Peyer's patch (tissue), 4 donors: ENCODE results near the gene CD8A. TPM values are rescaled to one million over a fixed set of nuclear protein-coding genes. Genes with fewer than 3 reads are reported as not detected.
A peak's percentile ranks its signal among the peaks of the same experiment; 100 is the strongest.

Source experiments
- DNase-seq, 3 donors: peaks; one replicate each; pipeline ENCODE4 v3.0.0-alpha.2; 2017 to 2019
- H3K27ac ChIP-seq, 4 donors: fragments of 200-600 bp; sonication (generic); one replicate each; pipeline ENCODE4 v1.5.1; 2016 to 2019
- H3K27me3 ChIP-seq, 2 donors: fragments of 200-600 bp; sonication (generic); one replicate each; pipeline ENCODE4 v1.5.1; 2019
- H3K36me3 ChIP-seq, 3 donors: fragments of 200-600 bp; sonication (generic); one replicate each; pipeline ENCODE4 v1.5.1; 2016 to 2019
- H3K4me1 ChIP-seq, 4 donors: fragments of 200-600 bp; sonication (generic); one replicate each; pipeline ENCODE4 v1.5.1; 2016 to 2019
- H3K4me3 ChIP-seq, 4 donors: fragments of 200-600 bp; sonication (generic); 1 replicate in 3 of 4; 2 replicates in 1 of 4; pipeline ENCODE4 v1.5.1; 2016 to 2019; ENCODE audit warnings: mild to moderate bottlenecking in 1 of 4
- H3K9me3 ChIP-seq, 4 donors: fragments of 200-600 bp; sonication (generic); one replicate each; pipeline ENCODE4 v1.5.1; 2016 to 2019; ENCODE audit warnings: mild to moderate bottlenecking in 1 of 4
- CTCF ChIP-seq, 6 experiments: fragments of 450-650 bp in 4 of 6; fragments of 200-600 bp in 2 of 6; sonication (generic) in 1 of 6; IDR thresholded peaks; one replicate each; pipeline ENCODE4 v1.5.1; 2017 to 2019; ENCODE audit warnings: antibody characterized with exemption in 6 of 6, mild to moderate bottlenecking in 3 of 6, moderate library complexity in 1 of 6
- POLR2A ChIP-seq, 2 donors: fragments of 450-650 bp; IDR thresholded peaks; one replicate each; pipeline ENCODE4 v1.5.1; 2017; ENCODE audit warnings: antibody characterized with exemption in 2 of 2, mild to moderate bottlenecking in 2 of 2, moderate library complexity in 2 of 2
- total RNA-seq, 4 donors: library from RNA; depleted of rRNA; stranded (reverse); fragments of >200 nt; gene quantifications; one replicate each; pipeline ENCODE4 v1.1.0, GENCODE V29; 2016

Gene CD8A
- total RNA-seq, 4 donors from 2014 or later = 3.4 to 8.9 (median 4.8) TPM

- Histone ChIP-seq H3K4me1 (peaks cover 0 to 9% (median 0%) of the 10 kb centered on the region in 4 donors), H3K9me3 (no peaks in the 10 kb centered on the region), H3K27me3 (no peaks in the 10 kb centered on the region), H3K4me3 (no peak overlapping the region), H3K27ac (peak overlapping the region in 1 of 4 donors; percentile 53), H3K36me3 (no peaks in the 10 kb centered on the region)
- no peak for DNase-seq
- TF ChIP-seq CTCF (IDR thresholded peaks at IDR 0.05) (no peak), POLR2A (IDR thresholded peaks at IDR 0.05) (no peak)
Measured at GRCh38 chr2:86815611-86816010, 24.9 kb upstream of the CD8A start.

GRCh38 chr2:86809481-86810121, 18.9 kb upstream of the CD8A start:
- H3K27me3 ChIP-seq = peaks cover 0 to 11% of the 10 kb centered on the region in 2 donors
- H3K9me3 ChIP-seq = no peaks in the 10 kb centered on the region
- H3K36me3 ChIP-seq = no peaks in the 10 kb centered on the region
- peaks cover 0 to 19% (median 2%) of the 10 kb centered on the region in 4 donors for H3K4me1 ChIP-seq
- DNase-seq = no peak
- TF ChIP-seq POLR2A (IDR thresholded peaks at IDR 0.05) (no peak), CTCF (IDR thresholded peaks at IDR 0.05) (no peak)
- peak overlapping the region; percentile 6 to 55 (median 24) for H3K4me3 ChIP-seq
- peak overlapping the region in 3 of 4 donors; percentile 25 to 40 (median 29) for H3K27ac ChIP-seq

DNA sequence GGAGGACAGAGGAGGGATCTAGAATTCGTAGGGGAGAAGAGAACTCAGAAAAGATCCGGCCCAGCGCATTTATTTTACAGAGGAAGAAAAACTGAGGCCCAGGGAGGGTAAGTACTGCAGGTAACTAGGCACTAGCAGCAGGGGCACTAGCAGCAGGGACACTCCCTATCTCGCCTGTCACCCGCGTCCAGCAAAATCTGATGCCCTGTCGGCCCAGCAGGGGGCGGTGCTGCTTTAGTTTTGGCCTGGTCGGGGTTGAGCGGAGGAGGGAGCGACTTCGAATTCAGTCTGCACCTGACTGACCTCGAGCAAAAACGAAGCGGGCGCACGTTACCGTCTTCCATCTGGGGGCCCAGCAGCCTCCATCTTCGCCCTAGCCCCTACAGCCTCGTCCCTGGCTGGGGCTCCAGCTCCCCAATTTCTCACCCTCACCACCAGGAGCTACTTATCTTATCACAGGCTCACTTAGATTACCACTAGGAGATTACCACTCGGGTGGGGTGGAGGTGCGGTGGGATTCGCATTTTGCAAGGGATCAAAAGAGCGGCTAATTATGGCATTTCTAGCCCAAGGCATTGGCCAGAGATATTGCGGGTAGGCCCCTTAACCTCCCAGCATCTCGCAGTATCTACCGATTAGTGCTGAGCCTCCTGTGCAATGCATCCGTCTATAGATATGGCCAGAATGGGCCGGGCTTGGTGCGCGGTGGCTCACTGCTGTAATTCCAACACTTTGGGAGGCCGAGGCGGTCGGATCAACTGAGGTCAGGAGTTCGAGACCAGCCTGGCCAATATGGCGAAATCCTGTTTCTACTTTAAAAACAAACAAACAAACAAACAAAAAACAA, 17.8 kb upstream of the CD8A start:
- peak overlapping the region; percentile 26 to 53 (median 39) for H3K27ac ChIP-seq
- H3K27me3 ChIP-seq = peaks cover 0 to 11% of the 10 kb centered on the region in 2 donors
- no peaks in the 10 kb centered on the region for H3K36me3 ChIP-seq
- DNase-seq = peak; percentile 81 to 97 (median 94)
- H3K4me3 ChIP-seq = peak overlapping the region; percentile 25 to 65 (median 48)
- TF ChIP-seq POLR2A (IDR thresholded peaks at IDR 0.05) (no peak), CTCF (IDR thresholded peaks at IDR 0.05) (peak; percentile 74 to 98 (median 92))
- no peaks in the 10 kb centered on the region for H3K9me3 ChIP-seq
- peaks cover 0 to 19% (median 2%) of the 10 kb centered on the region in 4 donors for H3K4me1 ChIP-seq

DNA sequence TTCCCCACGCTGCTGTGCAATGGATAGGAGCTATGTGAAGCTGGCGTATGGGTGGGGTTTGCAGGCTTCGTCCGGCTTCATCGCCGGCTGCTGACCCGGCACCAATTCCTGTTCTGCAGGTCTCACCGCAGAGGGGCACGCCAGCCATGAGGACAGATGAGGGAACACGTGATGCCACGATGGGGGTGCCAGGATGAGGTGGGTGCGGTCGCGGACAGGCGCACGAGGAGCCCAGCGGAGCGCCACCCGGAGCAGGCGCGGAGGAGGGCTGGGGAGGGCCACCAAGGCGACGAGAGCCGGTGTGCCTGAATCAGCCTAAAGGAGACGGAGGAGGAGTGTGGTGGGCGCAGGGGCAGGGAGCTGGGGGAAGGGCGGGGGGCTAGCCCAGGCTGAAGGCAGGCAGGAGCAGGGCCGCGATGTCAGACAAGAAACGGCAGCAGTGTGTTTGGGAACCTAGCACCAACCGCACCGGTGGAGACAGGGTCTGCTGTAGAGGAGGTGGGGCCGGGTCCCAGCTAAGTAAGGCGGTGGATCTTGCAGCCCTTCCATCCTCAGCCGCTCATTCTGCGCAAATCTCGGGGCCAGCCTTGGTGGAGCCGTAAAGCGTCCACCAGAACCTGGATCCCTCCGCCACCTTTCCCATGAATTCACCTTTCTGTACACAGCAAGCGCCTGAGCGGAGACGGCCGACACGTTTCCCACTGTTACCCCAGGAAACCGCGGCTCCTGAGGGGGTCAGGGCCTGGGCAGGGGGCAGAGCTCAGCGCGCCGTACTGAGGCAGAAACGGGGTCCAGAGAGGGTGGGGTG, 17.0 kb upstream of the CD8A start:
- peak overlapping the region; percentile 25 to 65 (median 48) for H3K4me3 ChIP-seq
- TF ChIP-seq POLR2A (IDR thresholded peaks at IDR 0.05) = no peak
- TF ChIP-seq CTCF (IDR thresholded peaks at IDR 0.05) = no peak
- H3K4me1 ChIP-seq = peaks cover 0 to 19% (median 2%) of the 10 kb centered on the region in 4 donors
- peak overlapping the region; percentile 6 to 53 (median 32) for H3K27ac ChIP-seq
- H3K27me3 ChIP-seq = peaks cover 0 to 11% of the 10 kb centered on the region in 2 donors
- DNase-seq = peak; percentile 47 to 78 (median 72)
- no peaks in the 10 kb centered on the region for H3K36me3 ChIP-seq
- H3K9me3 ChIP-seq = no peaks in the 10 kb centered on the region

DNA sequence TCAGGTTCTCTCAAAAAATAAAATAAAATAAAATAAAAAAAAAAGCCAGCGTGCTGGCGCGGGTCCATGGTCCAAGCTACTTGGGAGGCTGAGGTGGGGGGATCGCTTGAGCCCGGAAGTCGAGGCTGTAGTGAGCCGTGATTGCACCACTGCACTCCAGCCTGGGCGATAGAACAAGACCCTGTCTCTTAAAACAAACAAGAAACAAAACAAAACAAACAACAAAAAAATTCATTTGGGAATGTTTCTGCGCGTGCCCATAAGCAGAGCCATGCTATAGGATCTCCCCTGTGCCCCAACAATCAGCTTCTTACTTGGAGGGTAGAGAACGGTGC, 16.4 kb upstream of the CD8A start:
- H3K4me3 ChIP-seq = peak overlapping the region; percentile 25 to 65 (median 48)
- no peak for TF ChIP-seq POLR2A (IDR thresholded peaks at IDR 0.05)
- no peak for TF ChIP-seq CTCF (IDR thresholded peaks at IDR 0.05)
- H3K9me3 ChIP-seq = no peaks in the 10 kb centered on the region
- H3K4me1 ChIP-seq = peaks cover 0 to 19% (median 2%) of the 10 kb centered on the region in 4 donors
- no peaks in the 10 kb centered on the region for H3K36me3 ChIP-seq
- peak overlapping the region in 2 of 4 donors; percentile 6 to 53 for H3K27ac ChIP-seq
- no peak for DNase-seq
- H3K27me3 ChIP-seq = peaks cover 0 to 11% of the 10 kb centered on the region in 2 donors
